GM12874 (cell line): ENCODE results near the gene SHC1.

Experiments used
- CTCF ChIP-seq: IDR thresholded peaks from 2 replicates; pipeline ENCODE4 v1.5.1; 2011; ENCODE audit warnings: low read depth, mild to moderate bottlenecking, control low read depth, low read length, moderate library complexity; ENCODE audit not compliant: insufficient read depth

The SHC1 gene

GRCh38 chr1:154996966-154997701, 26.6 kb upstream of the SHC1 start:
- no peak for TF ChIP-seq CTCF

- TF ChIP-seq CTCF, result no peak
Measured at GRCh38 chr1:154994591-154994990, 24.0 kb upstream of the SHC1 start.

- no peak for TF ChIP-seq CTCF
Measured at GRCh38 chr1:154994269-154994587, 23.7 kb upstream of the SHC1 start.

GRCh38 chr1:154993572-154994268, 23.2 kb upstream of the SHC1 start, which contains the start of gene LENEP:
Gene LENEP, plus strand, starts transcription at chr1:154993586. Its CDS starts 22 bp downstream, at chr1:154993608.
- TF ChIP-seq CTCF, result no peak

GRCh38 chr1:154992721-154993571, 22.4 kb upstream of the SHC1 start:
- TF ChIP-seq CTCF, result 0 out of 2 replicates have a peak, but pooled peaks have one; percentile 15

GRCh38 chr1:154990276-154990675, 19.7 kb upstream of the SHC1 start:
- TF ChIP-seq CTCF, result no peak
